ENCODE results near the gene AMDHD1. TPM values are rescaled to one million over a fixed set of nuclear protein-coding genes. Genes with fewer than 3 reads are reported as not detected.

Gene AMDHD1
- total and polyA plus RNA-seq, 2 of the 4 experiments (the other 2 are of a cell fraction), result under 0.01 TPM; not detected in 1

- Histone ChIP-seq H3K4me1 (ENCODE audit: control insufficient read depth, insufficient read depth, low read length) (no peaks in the 10 kb centered on the region), H3K79me1 (ENCODE audit: low read depth in 1 of 2, low read length in 2 of 2) (no peaks in the 10 kb centered on the region), H3K9me3 (ENCODE audit: control insufficient read depth, insufficient read depth, low read length) (no peaks in the 10 kb centered on the region), H3K4me2 (ENCODE audit: low read depth, low read length) (no peak overlapping the region), H3K36me3 (ENCODE audit: control insufficient read depth, insufficient read depth, low read length) (no peaks in the 10 kb centered on the region), H4K91ac (ENCODE audit: insufficient read depth, low read depth, low read length) (no peak overlapping the region), H4K5ac (ENCODE audit: low read depth, low read length) (no peak overlapping the region), H3K18ac (ENCODE audit: low read depth, low read length) (no peak overlapping the region), H3K4ac (ENCODE audit: low read depth, low read length) (no peak overlapping the region), H3K4me3 (ENCODE audit: insufficient read depth, low read depth, low read length) (no peak overlapping the region), H2AK5ac (ENCODE audit: low read depth, low read length) (no peak overlapping the region), H3K56ac (ENCODE audit: extremely low read depth, insufficient read depth, low read length) (no peak overlapping the region), H4K8ac (ENCODE audit: low read depth in 2 of 2, low read length in 2 of 2) (no peak overlapping the region), H2BK20ac (ENCODE audit: low read depth, low read length) (no peak overlapping the region), H3K9me1 (ENCODE audit: insufficient read depth, low read length) (no peaks in the 10 kb centered on the region), H2BK5ac (ENCODE audit: low read depth, low read length, poor library complexity, severe bottlenecking) (no peak overlapping the region), H2BK15ac (ENCODE audit: low read depth, low read length) (no peak overlapping the region), H3K23ac (ENCODE audit: low read depth, low read length) (no peak overlapping the region), H3K14ac (replicated peaks; ENCODE audit: low read depth, low read length) (no peak overlapping the region), H4K20me1 (ENCODE audit: insufficient read depth, low read length) (no peaks in the 10 kb centered on the region), H2BK120ac (ENCODE audit: low read depth, low read length) (no peak overlapping the region), H3K27me3 (ENCODE audit: control insufficient read depth, insufficient read depth, low read length) (peaks cover 5% of the 10 kb centered on the region), H3K9ac (ENCODE audit: low read depth, low read length) (no peak overlapping the region), H2AFZ (replicated peaks; ENCODE audit: low read length, poor library complexity) (no peak overlapping the region), H2AK9ac (replicated peaks; ENCODE audit: low read depth, low read length, poor library complexity) (no peak overlapping the region), H3K27ac (ENCODE audit: insufficient read depth, low read length) (no peak overlapping the region)
- dilution Hi-C loops (cut with HindIII; ENCODE audit: low sequenced_read_pairs, unreplicated experiment) (no loop called here), in situ Hi-C loops (cut with MboI; ENCODE audit: low sequenced_read_pairs) (no loop called here), intact Hi-C loops (cut with micrococcal nuclease) (no loop called here)
- TF ChIP-seq MXI1 (IDR thresholded peaks at IDR 0.05; ENCODE audit: borderline replicate concordance, low read depth, low read length), result no peak
- TF ChIP-seq POLR2A (IDR thresholded peaks at IDR 0.05; ENCODE audit: low read depth, low read length), result no peak
- TF ChIP-seq, protein P1, sequence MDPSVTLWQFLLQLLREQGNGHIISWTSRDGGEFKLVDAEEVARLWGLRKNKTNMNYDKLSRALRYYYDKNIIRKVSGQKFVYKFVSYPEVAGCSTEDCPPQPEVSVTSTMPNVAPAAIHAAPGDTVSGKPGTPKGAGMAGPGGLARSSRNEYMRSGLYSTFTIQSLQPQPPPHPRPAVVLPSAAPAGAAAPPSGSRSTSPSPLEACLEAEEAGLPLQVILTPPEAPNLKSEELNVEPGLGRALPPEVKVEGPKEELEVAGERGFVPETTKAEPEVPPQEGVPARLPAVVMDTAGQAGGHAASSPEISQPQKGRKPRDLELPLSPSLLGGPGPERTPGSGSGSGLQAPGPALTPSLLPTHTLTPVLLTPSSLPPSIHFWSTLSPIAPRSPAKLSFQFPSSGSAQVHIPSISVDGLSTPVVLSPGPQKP (IDR thresholded peaks at IDR 0.05; ENCODE audit: borderline replicate concordance, low read depth, low read length), result no peak
- TF ChIP-seq RCOR1 (IDR thresholded peaks at IDR 0.05; ENCODE audit: insufficient replicate concordance, low read length), result no peak
- no peak for TF ChIP-seq CEBPB (IDR thresholded peaks at IDR 0.05; ENCODE audit: low read depth, low read length)
- TF ChIP-seq, protein P2, sequence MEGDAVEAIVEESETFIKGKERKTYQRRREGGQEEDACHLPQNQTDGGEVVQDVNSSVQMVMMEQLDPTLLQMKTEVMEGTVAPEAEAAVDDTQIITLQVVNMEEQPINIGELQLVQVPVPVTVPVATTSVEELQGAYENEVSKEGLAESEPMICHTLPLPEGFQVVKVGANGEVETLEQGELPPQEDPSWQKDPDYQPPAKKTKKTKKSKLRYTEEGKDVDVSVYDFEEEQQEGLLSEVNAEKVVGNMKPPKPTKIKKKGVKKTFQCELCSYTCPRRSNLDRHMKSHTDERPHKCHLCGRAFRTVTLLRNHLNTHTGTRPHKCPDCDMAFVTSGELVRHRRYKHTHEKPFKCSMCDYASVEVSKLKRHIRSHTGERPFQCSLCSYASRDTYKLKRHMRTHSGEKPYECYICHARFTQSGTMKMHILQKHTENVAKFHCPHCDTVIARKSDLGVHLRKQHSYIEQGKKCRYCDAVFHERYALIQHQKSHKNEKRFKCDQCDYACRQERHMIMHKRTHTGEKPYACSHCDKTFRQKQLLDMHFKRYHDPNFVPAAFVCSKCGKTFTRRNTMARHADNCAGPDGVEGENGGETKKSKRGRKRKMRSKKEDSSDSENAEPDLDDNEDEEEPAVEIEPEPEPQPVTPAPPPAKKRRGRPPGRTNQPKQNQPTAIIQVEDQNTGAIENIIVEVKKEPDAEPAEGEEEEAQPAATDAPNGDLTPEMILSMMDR (conservative IDR thresholded peaks at IDR 0.05; ENCODE audit: low read depth, low read length), result no peak
- no peak for TF ChIP-seq CHD1 (IDR thresholded peaks at IDR 0.05; ENCODE audit: low read depth, low read length)
- TF ChIP-seq MAZ (IDR thresholded peaks at IDR 0.05; ENCODE audit: borderline replicate concordance, low read depth, low read length), result no peak
- TF ChIP-seq SMC3 (IDR thresholded peaks at IDR 0.05; ENCODE audit: low read depth, low read length), result no peak
- TF ChIP-seq BHLHE40 (IDR thresholded peaks at IDR 0.05; ENCODE audit: low read depth, low read length), result no peak
- TF ChIP-seq NFE2L2 (IDR thresholded peaks at IDR 0.05; ENCODE audit: low read depth, low read length), result no peak
- POLR2A ChIA-PET (ENCODE audit: unreplicated experiment), result no interaction called here
- DNase-seq (no peak), ATAC-seq (ENCODE audit: low read depth) (no peak)
- no TSS peak for BruUV-seq (replicated peaks)
- CTCF ChIA-PET, result interaction anchor here (0.6 kb wide), 1 partner anchor 555 kb away, joined by 4 read pairs; no protein-coding TSS in a partner anchor
- no CpG with 5 or more reads among the region's 7 CpGs for WGBS, 2 experiments (ENCODE audit: extremely low coverage in 2 of 2, insufficient read length in 1 of 2)
These were observed 19.1 kb downstream of the AMDHD1 start for GRCh38 chr12:95962222-95962621.
